Suprapubic skin (tissue), 4 donors: ENCODE data around the gene TECPR2.

Experiments
- CTCF ChIP-seq, 2 donors: fragments of 200-600 bp in 1 of 2; fragments of 450-650 bp in 1 of 2; sonication (generic) in 1 of 2; IDR thresholded peaks; one replicate each; pipeline ENCODE4 v1.5.1; 2016 to 2019; ENCODE audit warnings: antibody characterized with exemption in 2 of 2, mild to moderate bottlenecking in 1 of 2, moderate library complexity in 1 of 2
- POLR2A ChIP-seq, 2 donors: fragments of 450-650 bp; IDR thresholded peaks; one replicate each; pipeline ENCODE4 v1.6.1; 2017; ENCODE audit warnings: antibody characterized with exemption in 2 of 2, mild to moderate bottlenecking in 2 of 2, moderate library complexity in 2 of 2
- POLR2AphosphoS5 ChIP-seq, 3 donors: sonication (generic); formaldehyde crosslinking; IDR thresholded peaks; one replicate each; pipeline ENCODE4 v1.6.1; 2017; ENCODE audit warnings: antibody characterized with exemption in 3 of 3

DNA sequence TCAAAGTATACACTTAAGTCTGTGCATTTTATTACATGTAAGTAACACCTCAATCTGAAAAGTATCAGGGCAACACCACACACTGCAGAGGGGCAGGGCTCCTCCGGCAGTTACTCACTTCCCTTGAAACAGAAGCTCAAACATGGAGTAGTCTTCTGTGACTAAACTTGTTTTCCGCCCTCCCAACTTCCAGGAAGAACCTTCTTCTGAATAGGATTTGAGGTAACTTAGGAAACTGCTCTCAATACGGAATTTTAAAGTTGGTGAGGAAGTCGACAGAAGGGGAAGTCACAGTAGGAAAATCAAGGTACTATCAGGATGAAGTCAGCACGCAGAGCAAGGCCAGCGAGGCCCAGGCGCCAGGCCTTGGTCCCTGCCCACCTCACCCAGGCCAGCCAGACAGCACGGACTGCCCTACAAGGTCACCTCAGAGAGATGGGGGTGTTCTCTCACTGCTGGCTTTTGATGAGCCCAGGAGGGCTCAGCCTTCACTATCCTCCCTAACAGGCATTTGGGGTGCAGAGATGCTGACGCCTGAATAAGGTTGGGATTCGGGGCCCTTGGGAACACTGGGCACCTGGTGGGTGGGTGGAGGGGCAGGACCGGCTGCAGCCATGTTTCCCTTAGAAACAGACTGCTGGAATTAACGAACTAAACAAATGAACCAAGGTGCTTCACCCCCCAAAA lies 141.0 kb downstream of the TECPR2 start:
- no peak for TF ChIP-seq CTCF (IDR thresholded peaks at IDR 0.05)
- TF ChIP-seq POLR2AphosphoS5 (IDR thresholded peaks at IDR 0.05), result no peak
- TF ChIP-seq POLR2A (IDR thresholded peaks at IDR 0.05), result no peak
